Skeletal muscle satellite cell (primary cell): ENCODE results near the gene TESMIN.

Source experiments
- H3K27me3 ChIP-seq: 2 replicates; pipeline ENCODE4 v1.7.0; 2013; ENCODE audit warnings: low read length; ENCODE audit not compliant: control insufficient read depth, insufficient read depth
- H3K36me3 ChIP-seq: 2 replicates; pipeline ENCODE4 v1.7.0; 2013; ENCODE audit warnings: mild to moderate bottlenecking, control low read depth, low read length; ENCODE audit not compliant: insufficient read depth
- H3K4me1 ChIP-seq: 2 replicates; pipeline ENCODE4 v1.7.0; 2013; ENCODE audit warnings: low read length; ENCODE audit not compliant: control insufficient read depth, insufficient read depth
- H3K4me2 ChIP-seq: 2 replicates; pipeline ENCODE4 v1.7.0; 2013; ENCODE audit warnings: mild to moderate bottlenecking, low read length
- H3K4me3 ChIP-seq: 2 replicates; pipeline ENCODE4 v1.7.0; 2013; ENCODE audit warnings: low read length
- H3K9ac ChIP-seq: 2 replicates; pipeline ENCODE4 v1.7.0; 2013; ENCODE audit warnings: mild to moderate bottlenecking, low read depth, low read length, moderate library complexity
- H3K9me3 ChIP-seq: replicated peaks from 2 replicates; pipeline ENCODE4 v1.7.0; 2013; ENCODE audit warnings: mild to moderate bottlenecking, control low read depth, low read length

The TESMIN gene

DNA sequence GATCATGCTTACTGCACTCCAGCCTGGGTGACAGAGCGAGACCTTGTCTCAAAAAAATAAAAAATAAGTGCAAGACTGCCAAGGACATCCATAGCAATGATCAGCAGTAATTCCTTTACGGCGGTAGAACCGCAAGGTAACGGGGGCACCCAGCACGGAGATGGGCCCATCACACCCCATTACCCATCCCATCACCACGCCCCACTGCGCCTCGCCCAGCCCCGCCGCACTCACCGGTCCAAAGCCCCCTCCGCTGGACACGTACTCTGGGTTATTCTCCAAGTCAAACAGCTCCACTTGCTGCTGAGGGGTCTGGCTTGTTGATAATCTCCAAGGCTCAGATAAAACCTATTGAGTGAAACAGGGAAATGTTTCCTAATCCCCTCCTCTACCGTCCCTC lies 8.7 kb upstream of the TESMIN start:
- Histone ChIP-seq H3K4me1 (no peaks in the 10 kb centered on the region), H3K36me3 (peaks cover 29% of the 10 kb centered on the region), H3K27me3 (no peaks in the 10 kb centered on the region), H3K4me3 (no peak overlapping the region), H3K9me3 (no peaks in the 10 kb centered on the region), H3K4me2 (no peak overlapping the region), H3K9ac (no peak overlapping the region)

DNA sequence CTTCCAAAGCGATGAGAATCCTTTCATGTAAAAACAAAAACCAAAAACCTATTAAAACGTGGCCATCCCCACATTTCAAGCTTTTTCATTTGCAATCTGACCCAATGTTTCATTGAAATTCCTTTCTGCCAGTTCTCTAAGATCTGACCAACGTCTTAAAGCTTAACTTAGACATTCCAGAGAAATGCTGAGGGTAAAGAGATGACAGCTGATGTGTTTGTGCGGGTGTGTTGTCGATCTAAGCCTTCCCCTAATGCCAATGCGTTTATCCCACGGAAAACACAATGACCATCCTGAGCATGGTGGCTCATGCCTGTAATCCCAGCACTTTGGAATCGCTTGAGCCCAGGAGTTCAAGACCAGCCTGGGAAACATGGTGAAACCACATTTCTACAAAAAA lies 6.4 kb upstream of the TESMIN start:
- Histone ChIP-seq H3K36me3 (peaks cover 29% of the 10 kb centered on the region), H3K4me3 (no peak overlapping the region), H3K27me3 (no peaks in the 10 kb centered on the region), H3K9ac (no peak overlapping the region), H3K9me3 (no peaks in the 10 kb centered on the region), H3K4me2 (no peak overlapping the region), H3K4me1 (no peaks in the 10 kb centered on the region)

DNA sequence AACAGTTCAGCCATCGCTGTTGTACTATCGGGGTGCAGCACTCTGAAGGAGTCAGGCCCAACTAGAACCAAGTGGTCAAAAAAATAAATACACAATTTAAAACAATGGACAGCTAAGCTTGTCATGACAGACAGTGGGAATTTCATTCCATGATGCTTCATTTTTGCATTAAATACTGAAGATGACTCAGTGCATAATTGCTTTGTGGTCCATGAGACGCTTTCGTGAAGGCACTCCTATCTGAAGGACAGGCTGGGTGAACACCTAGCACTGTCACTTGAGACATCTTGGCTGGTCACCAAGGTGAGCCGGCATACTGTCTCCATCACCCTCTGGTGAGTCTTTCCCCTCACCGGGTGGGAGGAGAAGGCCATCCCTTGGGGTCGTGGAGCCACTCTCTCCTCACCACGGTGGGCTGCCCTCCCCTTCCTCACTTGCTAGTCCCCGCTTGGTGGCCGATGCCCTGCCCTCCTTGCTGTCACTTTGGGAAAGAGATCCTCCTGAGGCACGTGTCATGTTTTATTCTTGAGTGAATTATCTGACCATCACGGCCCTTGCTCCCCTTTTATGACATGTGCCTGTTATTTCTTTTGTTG lies 4.9 kb upstream of the TESMIN start:
- peaks cover 15% of the 10 kb centered on the region for H3K36me3 ChIP-seq
- H3K4me2 ChIP-seq = no peak overlapping the region
- no peaks in the 10 kb centered on the region for H3K27me3 ChIP-seq
- no peak overlapping the region for H3K4me3 ChIP-seq
- H3K9ac ChIP-seq = no peak overlapping the region
- no peaks in the 10 kb centered on the region for H3K4me1 ChIP-seq
- H3K9me3 ChIP-seq = no peaks in the 10 kb centered on the region

DNA sequence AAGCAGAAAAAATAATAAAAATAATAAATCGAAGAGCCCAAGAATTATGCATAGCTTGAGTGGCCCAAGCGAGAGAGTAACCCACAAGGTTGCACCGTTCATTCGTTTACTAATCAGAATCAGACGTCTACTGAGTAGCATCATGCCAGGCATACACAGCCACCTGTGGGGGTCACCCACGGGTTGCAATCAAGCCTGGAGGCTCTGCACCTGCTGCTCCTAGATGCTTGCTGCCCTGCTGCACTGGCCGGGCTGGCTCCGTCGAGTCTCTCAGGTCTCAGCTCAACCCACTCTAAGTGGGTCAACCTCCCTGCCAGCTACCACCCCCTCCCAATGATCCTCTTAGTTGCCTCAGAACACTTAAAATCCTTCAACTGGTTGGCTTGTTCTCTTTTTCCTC lies 2.0 kb upstream of the TESMIN start:
- no peak overlapping the region for H3K4me2 ChIP-seq
- H3K27me3 ChIP-seq = no peaks in the 10 kb centered on the region
- H3K36me3 ChIP-seq = peaks cover 12% of the 10 kb centered on the region
- H3K4me1 ChIP-seq = no peaks in the 10 kb centered on the region
- no peak overlapping the region for H3K9ac ChIP-seq
- no peak overlapping the region for H3K4me3 ChIP-seq
- H3K9me3 ChIP-seq = no peaks in the 10 kb centered on the region

DNA sequence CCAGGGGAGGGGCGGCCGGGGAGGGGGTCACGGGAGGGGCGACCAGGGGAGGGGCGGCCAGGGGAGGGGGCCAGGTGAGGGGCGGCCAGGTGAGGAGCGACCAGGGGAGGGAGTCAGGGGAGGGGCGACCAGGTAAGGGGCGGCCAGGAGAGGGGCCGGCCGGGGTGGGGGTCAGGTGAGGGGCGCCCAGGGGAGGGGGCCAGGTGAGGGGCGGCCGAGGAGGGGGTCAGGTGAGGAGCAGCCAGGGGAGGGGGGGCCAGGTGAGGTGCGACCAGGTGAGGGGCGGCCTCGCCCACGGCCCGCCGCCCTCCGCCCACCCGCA lies 355 bp downstream of the TESMIN start:
- peak overlapping the region; percentile 54 for H3K4me3 ChIP-seq
- H3K27me3 ChIP-seq = peaks cover 12% of the 10 kb centered on the region
- H3K4me2 ChIP-seq = peak overlapping the region; percentile 73
- no peaks in the 10 kb centered on the region for H3K9me3 ChIP-seq
- H3K4me1 ChIP-seq = no peaks in the 10 kb centered on the region
- no peaks in the 10 kb centered on the region for H3K36me3 ChIP-seq
- no peak overlapping the region for H3K9ac ChIP-seq

DNA sequence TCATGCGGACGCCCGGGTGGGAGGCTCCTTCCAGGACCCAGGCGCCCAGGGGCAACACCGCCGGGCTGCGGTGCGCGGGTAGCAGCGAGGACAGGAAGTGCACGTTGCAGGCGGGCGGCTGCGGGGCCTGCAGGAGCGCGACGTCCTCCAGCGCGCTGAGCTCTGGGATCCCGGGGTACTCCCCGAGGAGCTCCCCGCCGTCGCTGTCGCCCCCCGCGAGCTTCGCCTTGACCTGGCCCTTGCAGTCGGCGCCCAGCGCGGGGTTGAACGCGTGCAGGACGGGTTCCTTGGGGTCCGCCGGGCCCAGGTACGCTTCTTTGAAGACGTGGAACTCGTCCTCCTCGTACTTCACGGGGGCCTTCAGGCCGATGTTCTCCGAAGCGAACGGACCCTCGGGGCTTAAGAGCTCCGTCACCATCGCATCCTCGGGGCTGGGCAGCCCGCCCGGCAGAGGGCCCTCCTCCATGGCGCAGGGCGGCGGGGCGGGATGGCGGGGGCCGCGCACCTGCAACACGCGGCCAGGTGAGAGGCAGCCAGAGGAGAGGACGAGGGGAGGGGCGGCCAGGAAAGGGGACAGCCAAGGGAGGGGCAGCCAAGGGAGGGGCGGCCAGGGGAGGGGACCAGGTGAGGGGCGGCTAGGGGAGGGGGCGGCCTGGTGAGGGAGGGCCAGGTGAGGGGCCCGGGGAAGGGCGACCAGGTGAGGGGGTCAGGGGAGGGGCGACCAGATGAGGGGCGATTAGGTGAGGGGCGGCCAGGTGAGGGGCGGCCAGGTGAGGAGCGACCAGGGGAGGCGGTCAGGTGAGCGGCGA lies 921 bp downstream of the TESMIN start:
- Histone ChIP-seq H3K4me3 (no peak overlapping the region), H3K4me1 (no peaks in the 10 kb centered on the region), H3K36me3 (no peaks in the 10 kb centered on the region), H3K27me3 (peaks cover 12% of the 10 kb centered on the region), H3K9me3 (no peaks in the 10 kb centered on the region), H3K9ac (no peak overlapping the region), H3K4me2 (no peak overlapping the region)

DNA sequence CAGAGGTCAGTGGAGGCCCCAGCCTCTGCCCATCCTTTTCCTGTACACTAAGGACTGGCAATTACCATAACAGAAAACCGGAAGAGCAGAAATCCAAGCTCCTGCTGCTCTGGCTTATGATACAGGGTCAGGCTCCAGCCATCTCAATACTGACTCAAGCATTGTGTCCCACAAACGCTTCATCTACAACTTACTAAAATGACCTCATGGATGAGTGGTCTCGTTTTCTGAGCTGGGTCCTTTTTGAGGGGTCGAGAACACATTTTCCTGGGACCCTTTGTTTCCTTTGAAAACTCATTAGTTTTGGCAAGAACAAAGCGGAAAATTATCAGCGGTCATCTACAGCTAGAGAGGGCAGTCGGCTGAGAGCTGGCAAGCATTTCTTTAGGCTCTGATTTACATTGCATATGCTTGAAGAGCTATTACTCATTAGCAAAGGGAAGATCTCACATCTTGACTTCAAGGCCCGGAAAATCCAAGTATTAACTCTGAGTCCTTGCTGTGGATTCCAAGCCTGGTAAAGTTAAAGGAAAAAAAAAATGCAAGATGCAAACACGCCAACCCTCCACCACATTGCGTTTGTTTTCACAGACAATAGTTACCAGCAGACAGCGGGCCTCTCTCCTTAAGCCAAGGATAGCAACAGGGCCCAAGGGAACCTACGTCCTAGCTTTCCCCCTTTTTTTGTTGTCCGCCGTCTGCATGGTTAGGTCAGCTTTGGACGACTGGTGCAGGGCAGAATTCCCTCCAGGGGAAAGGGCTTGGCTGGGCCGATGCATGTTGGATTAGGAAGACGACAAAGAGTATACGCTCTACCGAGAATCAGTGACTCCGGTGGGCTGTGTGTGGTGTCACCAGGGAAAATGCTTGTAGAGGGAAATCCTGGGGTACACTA lies 1.8 kb downstream of the TESMIN start:
- no peaks in the 10 kb centered on the region for H3K36me3 ChIP-seq
- H3K9ac ChIP-seq = no peak overlapping the region
- H3K4me3 ChIP-seq = no peak overlapping the region
- no peak overlapping the region for H3K4me2 ChIP-seq
- H3K27me3 ChIP-seq = peaks cover 12% of the 10 kb centered on the region
- no peaks in the 10 kb centered on the region for H3K9me3 ChIP-seq
- H3K4me1 ChIP-seq = no peaks in the 10 kb centered on the region

DNA sequence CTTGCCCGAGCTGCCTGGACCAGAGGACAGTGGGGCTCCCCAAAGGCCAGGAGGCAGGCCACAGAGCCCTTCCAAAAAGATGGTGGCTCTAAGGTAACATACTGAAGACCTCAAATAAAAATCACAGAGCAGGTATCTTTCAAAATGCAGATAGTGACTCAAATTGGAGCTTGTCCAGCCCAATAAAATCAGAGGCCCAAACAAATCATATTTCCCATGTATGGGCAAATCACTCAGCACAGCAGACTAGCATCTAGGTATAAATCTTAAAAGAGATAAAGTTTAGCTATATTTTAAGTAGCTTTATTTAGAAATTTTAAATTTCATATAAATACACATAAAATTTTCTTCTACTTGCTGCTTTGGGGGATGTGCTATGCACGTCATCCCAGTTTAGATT lies 3.3 kb downstream of the TESMIN start:
- Histone ChIP-seq H3K36me3 (no peaks in the 10 kb centered on the region), H3K27me3 (peaks cover 12% of the 10 kb centered on the region), H3K4me2 (no peak overlapping the region), H3K4me1 (no peaks in the 10 kb centered on the region), H3K9me3 (no peaks in the 10 kb centered on the region), H3K9ac (no peak overlapping the region), H3K4me3 (no peak overlapping the region)

DNA sequence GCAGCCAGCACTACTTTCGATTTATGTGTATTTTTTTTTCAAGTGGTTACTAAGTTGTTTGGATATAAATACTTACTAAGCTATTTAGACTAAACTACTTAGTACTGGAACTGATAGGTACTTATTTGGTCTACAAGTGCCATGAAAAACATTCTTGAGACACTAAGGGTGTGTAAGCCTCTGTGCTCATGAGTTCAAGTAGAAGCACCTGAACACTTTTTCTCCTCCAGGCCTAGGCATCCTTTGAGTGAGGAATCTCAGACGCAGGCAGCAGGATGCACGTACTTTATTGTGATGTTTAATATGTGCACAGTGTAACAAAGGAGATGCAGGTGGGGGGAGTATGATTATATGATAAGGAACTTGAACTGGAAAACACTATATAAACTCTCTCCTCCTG lies 7.8 kb downstream of the TESMIN start:
- Histone ChIP-seq H3K9me3 (no peaks in the 10 kb centered on the region), H3K4me3 (no peak overlapping the region), H3K9ac (no peak overlapping the region), H3K36me3 (no peaks in the 10 kb centered on the region), H3K4me2 (no peak overlapping the region), H3K4me1 (no peaks in the 10 kb centered on the region), H3K27me3 (peaks cover 26% of the 10 kb centered on the region)

DNA sequence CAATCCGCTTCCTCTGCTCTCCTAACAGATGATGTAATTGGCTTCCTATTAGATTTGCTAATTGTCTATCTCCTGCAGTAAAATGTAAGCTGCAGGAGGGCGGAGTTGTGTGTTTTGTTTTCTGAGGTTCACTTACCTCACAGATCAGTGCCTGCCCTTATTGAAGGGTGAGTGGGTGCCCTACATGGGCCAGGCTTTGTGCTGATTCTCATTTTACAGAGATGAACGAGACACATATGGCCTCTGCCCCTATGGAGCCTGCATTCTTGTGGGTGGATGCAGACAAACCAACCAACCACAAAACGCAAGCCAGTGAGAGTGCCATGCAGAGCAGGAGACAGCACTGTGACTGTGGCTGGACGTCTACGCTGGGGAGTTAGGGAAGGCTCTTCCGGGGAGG lies 9.9 kb downstream of the TESMIN start:
- Histone ChIP-seq H3K27me3 (peaks cover 28% of the 10 kb centered on the region), H3K4me1 (no peaks in the 10 kb centered on the region), H3K4me2 (no peak overlapping the region), H3K9me3 (no peaks in the 10 kb centered on the region), H3K9ac (no peak overlapping the region), H3K4me3 (no peak overlapping the region), H3K36me3 (no peaks in the 10 kb centered on the region)

DNA sequence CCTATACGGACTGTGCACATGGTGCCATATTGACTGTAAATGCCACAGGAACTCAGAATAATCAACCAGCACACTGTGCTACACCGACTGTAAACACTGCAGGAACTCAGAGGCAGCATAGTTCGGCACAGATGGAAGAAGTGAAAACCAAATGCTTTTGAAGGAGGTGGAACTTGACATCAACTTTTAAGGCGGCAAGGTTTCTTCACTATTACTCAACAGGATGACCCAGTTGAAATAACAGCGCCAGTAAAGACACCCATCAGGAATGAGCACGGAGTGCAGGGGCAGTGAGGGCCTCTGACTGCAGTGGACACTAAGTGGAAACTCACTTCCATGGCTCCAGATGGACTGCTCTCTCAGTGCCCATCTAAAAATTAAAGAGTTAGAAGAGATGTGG lies 15.7 kb downstream of the TESMIN start:
- Histone ChIP-seq H3K9ac (no peak overlapping the region), H3K27me3 (peaks cover 82% of the 10 kb centered on the region), H3K9me3 (no peaks in the 10 kb centered on the region), H3K36me3 (no peaks in the 10 kb centered on the region), H3K4me1 (no peaks in the 10 kb centered on the region), H3K4me3 (no peak overlapping the region), H3K4me2 (no peak overlapping the region)
